Esophagus muscularis mucosa (tissue), 4 donors: ENCODE measurements around the gene METTL27. TPM values are rescaled to one million over a fixed set of nuclear protein-coding genes. Genes with fewer than 3 reads are reported as not detected.

Experiments used
- DNase-seq: peaks from one replicate; pipeline ENCODE4 v3.0.0-alpha.2; 2017; ENCODE audit errors: extremely low spot score
- H3K27ac ChIP-seq, 4 donors: fragments of 200-600 bp; sonication (generic); replicated peaks in 1 of 4; 1 replicate in 3 of 4; 2 replicates in 1 of 4; pipeline ENCODE4 v1.5.1; 2016 to 2019; ENCODE audit warnings: mild to moderate bottlenecking in 1 of 4
- H3K27me3 ChIP-seq, 4 donors: fragments of 200-600 bp; sonication (generic); one replicate each; pipeline versions ENCODE4 v1.5.1 to v1.6.0; 2016 to 2019
- H3K36me3 ChIP-seq, 4 donors: fragments of 200-600 bp; sonication (generic); one replicate each; pipeline ENCODE4 v1.5.1; 2016 to 2019
- H3K4me1 ChIP-seq, 4 donors: fragments of 200-600 bp; sonication (generic); one replicate each; pipeline ENCODE4 v1.5.1; 2016 to 2019
- H3K4me3 ChIP-seq, 4 donors: fragments of 200-600 bp; sonication (generic); 1 replicate in 2 of 4; 2 replicates in 2 of 4; pipeline ENCODE4 v1.5.1; 2016 to 2019; ENCODE audit warnings: mild to moderate bottlenecking in 4 of 4, moderate library complexity in 1 of 4
- H3K9me3 ChIP-seq, 4 donors: fragments of 200-600 bp; sonication (generic); 1 replicate in 3 of 4; 2 replicates in 1 of 4; pipeline ENCODE4 v1.5.1; 2016 to 2019
- EP300 ChIP-seq: sonication (generic); formaldehyde crosslinking; IDR thresholded peaks from one replicate; pipeline ENCODE4 v1.6.1; 2017; ENCODE audit warnings: antibody characterized with exemption
- POLR2A ChIP-seq: fragments of 450-650 bp; IDR thresholded peaks from one replicate; pipeline ENCODE4 v1.6.1; 2017; ENCODE audit warnings: antibody characterized with exemption, moderate library complexity, mild to moderate bottlenecking, low read depth
- POLR2AphosphoS5 ChIP-seq, 2 donors: sonication (generic); formaldehyde crosslinking; IDR thresholded peaks; one replicate each; pipeline ENCODE4 v1.6.1; 2017; ENCODE audit warnings: antibody characterized with exemption in 2 of 2
- WGBS: methylation state at CpG from one replicate; pipeline ENCODE4 v1.1.5; 2018; 5-methylcytosine and 5-hydroxymethylcytosine counted together
- intact Hi-C: fragments of 100-400 bp; cut with DNase I; formaldehyde crosslinking; loops from one replicate; pipeline ENCODE4 v1.15.1; 2023
- total RNA-seq, 4 donors: library from RNA; depleted of rRNA; stranded (reverse); fragments of >200 nt; gene quantifications; one replicate each; pipeline versions ENCODE4 v1.1.0 to v1.2.1, GENCODE V29; 2016
- TF ChIP-seq, protein P1 (sequence below), 3 experiments: fragments of 200-600 bp in 2 of 3; fragments of 450-650 bp in 1 of 3; sonication (generic) in 2 of 3; IDR thresholded peaks; one replicate each; pipeline ENCODE4 v1.5.1; 2017 to 2019; ENCODE audit warnings: antibody characterized with exemption in 3 of 3, mild to moderate bottlenecking in 2 of 3, moderate library complexity in 1 of 3

Gene METTL27
- total RNA-seq, 4 donors from 2014 or later = 0.83 to 4.0 (median 2.8) TPM

DNA sequence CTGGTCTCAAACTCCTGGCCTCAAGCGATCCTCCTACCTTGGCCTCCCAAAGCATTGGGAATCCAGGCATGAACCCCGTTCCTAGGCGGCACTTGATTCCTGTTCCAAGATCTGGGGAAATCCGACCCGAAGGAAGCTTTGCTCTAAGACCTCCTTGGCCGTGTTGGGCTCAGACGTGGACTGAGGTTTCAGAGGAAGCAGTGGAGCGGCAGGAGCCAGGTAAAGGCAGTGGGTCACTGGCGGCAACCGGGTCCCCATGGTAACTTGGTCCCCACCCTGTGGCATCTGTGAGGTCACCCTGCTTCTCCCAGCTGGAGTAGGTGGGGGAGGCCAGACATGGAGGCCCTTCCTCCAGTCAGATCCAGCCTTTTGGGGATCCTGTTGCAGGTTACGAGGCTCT lies 18.5 kb upstream of the METTL27 start, which contains the start of gene TMEM270:
TMEM270 (plus strand) TSS at position 301 of the 400 bp plus-strand sequence; CDS start at position 337, 36 bp downstream.
- DNase-seq = no peak
- Histone ChIP-seq H3K4me1 (peaks cover 2 to 3% (median 2%) of the 10 kb centered on the region in 4 donors), H3K9me3 (no peaks in the 10 kb centered on the region), H3K27ac (no peak within 1 kb of the TSS), H3K27me3 (peaks cover 0 to 2% (median 0%) of the 10 kb centered on the region in 4 donors), H3K36me3 (no peaks in the 10 kb centered on the region), H3K4me3 (no peak within 1 kb of the TSS)
- intact Hi-C loops = loop anchor here (10.0 kb wide), 1 partner anchor 324 kb away; no protein-coding TSS in a partner anchor
- 92% methylated on average over 9 of the region's 11 CpGs for WGBS
- TF ChIP-seq, protein P1, sequence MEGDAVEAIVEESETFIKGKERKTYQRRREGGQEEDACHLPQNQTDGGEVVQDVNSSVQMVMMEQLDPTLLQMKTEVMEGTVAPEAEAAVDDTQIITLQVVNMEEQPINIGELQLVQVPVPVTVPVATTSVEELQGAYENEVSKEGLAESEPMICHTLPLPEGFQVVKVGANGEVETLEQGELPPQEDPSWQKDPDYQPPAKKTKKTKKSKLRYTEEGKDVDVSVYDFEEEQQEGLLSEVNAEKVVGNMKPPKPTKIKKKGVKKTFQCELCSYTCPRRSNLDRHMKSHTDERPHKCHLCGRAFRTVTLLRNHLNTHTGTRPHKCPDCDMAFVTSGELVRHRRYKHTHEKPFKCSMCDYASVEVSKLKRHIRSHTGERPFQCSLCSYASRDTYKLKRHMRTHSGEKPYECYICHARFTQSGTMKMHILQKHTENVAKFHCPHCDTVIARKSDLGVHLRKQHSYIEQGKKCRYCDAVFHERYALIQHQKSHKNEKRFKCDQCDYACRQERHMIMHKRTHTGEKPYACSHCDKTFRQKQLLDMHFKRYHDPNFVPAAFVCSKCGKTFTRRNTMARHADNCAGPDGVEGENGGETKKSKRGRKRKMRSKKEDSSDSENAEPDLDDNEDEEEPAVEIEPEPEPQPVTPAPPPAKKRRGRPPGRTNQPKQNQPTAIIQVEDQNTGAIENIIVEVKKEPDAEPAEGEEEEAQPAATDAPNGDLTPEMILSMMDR (IDR thresholded peaks at IDR 0.05) = no peak
- TF ChIP-seq POLR2A (no peak), POLR2AphosphoS5 (IDR thresholded peaks at IDR 0.05) (no peak), EP300 (no peak)

DNA sequence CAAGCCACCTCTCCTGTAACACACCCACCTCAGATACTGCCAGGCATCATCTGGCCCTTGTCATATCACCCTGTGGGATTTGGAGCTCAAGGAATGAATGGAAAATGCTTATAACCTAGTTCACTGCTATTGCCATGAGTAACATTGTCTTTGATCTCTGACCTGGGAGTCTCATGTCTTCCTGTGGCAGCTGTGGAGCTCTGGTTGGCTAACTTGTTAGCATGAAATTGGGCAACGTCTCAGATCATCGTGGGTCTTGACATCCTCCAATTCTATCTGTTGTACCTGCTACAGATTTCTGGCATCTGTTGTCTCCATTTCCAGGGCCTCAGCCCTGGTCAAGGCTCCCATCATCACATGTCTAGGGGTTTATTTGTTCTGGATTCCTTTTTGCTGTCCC lies 16.5 kb upstream of the METTL27 start:
- TF ChIP-seq, protein P1 (IDR thresholded peaks at IDR 0.05) = no peak
- TF ChIP-seq EP300 = no peak
- TF ChIP-seq POLR2AphosphoS5 (IDR thresholded peaks at IDR 0.05) = no peak
- TF ChIP-seq POLR2A = no peak

DNA sequence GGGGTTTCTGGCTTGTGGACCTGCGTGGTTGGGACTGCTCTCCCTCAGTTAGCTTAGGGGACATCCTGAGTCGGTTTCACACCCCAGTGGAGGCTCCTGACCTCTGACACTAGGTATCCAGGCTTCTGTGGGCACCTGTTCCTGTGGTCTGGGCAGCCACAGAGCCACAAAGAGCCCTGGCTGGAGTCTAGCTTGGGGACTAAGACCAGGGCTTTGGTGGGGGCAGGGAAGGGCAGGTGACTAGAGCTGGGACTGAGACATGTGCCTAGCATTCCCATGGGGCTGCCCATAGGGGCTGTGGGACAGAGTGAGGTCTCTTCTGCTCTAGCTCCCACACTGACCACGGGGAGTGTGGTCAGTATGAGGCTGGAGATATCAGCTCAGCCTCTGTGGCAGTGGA lies 14.6 kb upstream of the METTL27 start:
- H3K36me3 ChIP-seq = no peaks in the 10 kb centered on the region
- H3K9me3 ChIP-seq = no peaks in the 10 kb centered on the region
- no peak overlapping the region for H3K27ac ChIP-seq
- H3K4me1 ChIP-seq = peaks cover 6 to 15% (median 9%) of the 10 kb centered on the region in 4 donors
- intact Hi-C loops = no loop called here
- no peak for TF ChIP-seq POLR2A
- no peak for TF ChIP-seq EP300
- TF ChIP-seq, protein P1 (IDR thresholded peaks at IDR 0.05) = no peak
- no peak for TF ChIP-seq POLR2AphosphoS5 (IDR thresholded peaks at IDR 0.05)
- peaks cover 0 to 8% (median 0%) of the 10 kb centered on the region in 4 donors for H3K27me3 ChIP-seq
- DNase-seq = no peak
- WGBS = 67% methylated on average over 2 of the region's 3 CpGs
- no peak overlapping the region for H3K4me3 ChIP-seq

More for the DNA sequence above, 16.5 kb upstream of the METTL27 start:
- intact Hi-C loops = no loop called here
- no peak overlapping the region for H3K4me3 ChIP-seq
- no peak for DNase-seq
- H3K4me1 ChIP-seq = peaks cover 3 to 10% (median 9%) of the 10 kb centered on the region in 4 donors
- H3K36me3 ChIP-seq = no peaks in the 10 kb centered on the region
- WGBS = 73% methylated on average over 2 of the region's 2 CpGs
- H3K27me3 ChIP-seq = peaks cover 0 to 8% (median 0%) of the 10 kb centered on the region in 4 donors
- H3K27ac ChIP-seq = no peak overlapping the region
- no peaks in the 10 kb centered on the region for H3K9me3 ChIP-seq

DNA sequence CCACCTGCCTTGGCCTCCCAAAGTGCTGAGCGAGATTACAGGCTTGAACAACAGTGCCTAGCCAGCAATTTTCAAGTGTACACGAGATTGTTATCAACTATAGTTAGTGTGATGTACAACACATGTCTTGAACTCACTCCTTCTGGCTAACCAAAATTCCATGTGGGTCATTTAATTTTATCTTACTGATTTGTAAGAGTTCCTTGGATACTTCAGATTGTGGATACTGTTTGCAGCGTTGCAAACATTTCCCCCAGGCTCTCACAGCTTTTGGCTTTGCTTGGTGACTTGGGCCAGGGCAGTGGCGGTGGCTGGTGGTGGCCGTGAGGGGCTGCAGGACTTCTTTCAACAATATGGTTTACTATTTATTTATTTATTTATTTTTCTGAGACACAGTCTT lies 10.2 kb upstream of the METTL27 start:
- Histone ChIP-seq H3K4me1 (peaks cover 13 to 37% (median 31%) of the 10 kb centered on the region in 4 donors), H3K9me3 (no peaks in the 10 kb centered on the region), H3K4me3 (no peak overlapping the region), H3K36me3 (no peaks in the 10 kb centered on the region), H3K27ac (peak overlapping the region in 1 of 4 donors; percentile 70), H3K27me3 (peaks cover 0 to 8% (median 0%) of the 10 kb centered on the region in 4 donors)
- WGBS = 78% methylated on average over 5 of the region's 5 CpGs
- intact Hi-C loops = no loop called here
- TF ChIP-seq, protein P1 (IDR thresholded peaks at IDR 0.05) = no peak
- TF ChIP-seq POLR2A = no peak
- TF ChIP-seq POLR2AphosphoS5 (IDR thresholded peaks at IDR 0.05) = no peak
- TF ChIP-seq EP300 = no peak
- DNase-seq = no peak
